Endothelial cell of umbilical vein (primary cell): Measurements from ENCODE around the gene DZIP3. TPM values are rescaled to one million over a fixed set of nuclear protein-coding genes. Genes with fewer than 3 reads are reported as not detected.

Experiments used
- BruUV-seq: library from RNA; stranded (reverse); fragments of 400-500 nt; replicated peaks from 2 replicates; lab custom pipeline; 2021; lab: Mats Ljungman, UMichigan
- CTCF ChIA-PET: fragments of 300-600, 350-600 bp; sonication (Branson Sonifier 250); formaldehyde crosslinking; loops from one replicate; lab custom pipeline; 2021; ENCODE audit warnings: antibody characterized with exemption, inconsistent platforms; lab: Charles Lee
- POLR2A ChIA-PET: fragments of 300-600, 350-600 bp; sonication (Branson Sonifier 250); formaldehyde crosslinking; loops from one replicate; lab custom pipeline; 2021; ENCODE audit warnings: antibody characterized with exemption, inconsistent platforms; lab: Charles Lee
- DNase-seq: peaks from one replicate; pipeline ENCODE4 v3.0.0-alpha.2; 2011; ENCODE audit warnings: low read depth, low spot score
- FAIRE-seq: peaks from 2 replicates; lab custom pipeline; 2011; peaks lifted over from hg19 to GRCh38; lab: Jason Lieb, UNC
- H2AFZ ChIP-seq: 2 replicates; pipeline ENCODE4 v1.6.0; 2012; ENCODE audit warnings: low read depth, low read length, control low read depth, inconsistent platforms
- H3K27ac ChIP-seq: 2 replicates; pipeline ENCODE4 v1.5.1; 2011; ENCODE audit warnings: low read depth, mild to moderate bottlenecking, control low read depth, low read length, moderate library complexity; ENCODE audit not compliant: insufficient read depth
- H3K27me3 ChIP-seq, 2 experiments: 2 replicates each; pipeline versions ENCODE4 v1.6.0 to v1.6.1; 2011; ENCODE audit warnings: low read length in 2 of 2, mixed read lengths in 1 of 2; ENCODE audit not compliant: control insufficient read depth in 2 of 2, insufficient read depth in 2 of 2
- H3K36me3 ChIP-seq, 2 experiments: 2 replicates in 1 of 2; 3 replicates in 1 of 2; pipeline ENCODE4 v1.5.1; 2011; ENCODE audit warnings: low read length in 2 of 2, mild to moderate bottlenecking in 1 of 2, moderate library complexity in 1 of 2; ENCODE audit not compliant: control insufficient read depth in 2 of 2, insufficient read depth in 2 of 2; ENCODE audit errors: extremely low read depth in 1 of 2
- H3K4me1 ChIP-seq: 3 replicates; pipeline ENCODE4 v1.5.1; 2011; ENCODE audit warnings: mild to moderate bottlenecking, low read length; ENCODE audit not compliant: control insufficient read depth, insufficient read depth; ENCODE audit errors: extremely low read depth
- H3K4me2 ChIP-seq: 2 replicates; pipeline ENCODE4 v1.6.1; 2011; ENCODE audit warnings: low read length, control low read depth, mixed read lengths; ENCODE audit not compliant: insufficient read depth
- H3K4me3 ChIP-seq, 3 experiments: fragments of 200-600 bp in 1 of 3; sonication (generic), shearing (Covaris generic) in 1 of 3; replicated peaks in 1 of 3; 2 replicates each; pipeline ENCODE4 v1.5.1; 2011 to 2016; ENCODE audit warnings: control low read depth in 3 of 3, low read length in 3 of 3, mild to moderate bottlenecking in 2 of 3, inconsistent platforms in 1 of 3, low read depth in 1 of 3, moderate library complexity in 1 of 3; ENCODE audit not compliant: insufficient read depth in 1 of 3
- H3K79me2 ChIP-seq: 2 replicates; pipeline ENCODE4 v1.6.0; 2012; ENCODE audit warnings: low read length, inconsistent platforms; ENCODE audit not compliant: control insufficient read depth, insufficient read depth
- H3K9ac ChIP-seq: replicated peaks from 2 replicates; pipeline ENCODE3; 2011; ENCODE audit warnings: low read length, control low read depth; ENCODE audit not compliant: insufficient read depth; ENCODE audit errors: extremely low read depth
- H3K9me1 ChIP-seq: replicated peaks from 3 replicates; pipeline ENCODE4 v1.6.0; 2011; ENCODE audit warnings: mild to moderate bottlenecking, low read length; ENCODE audit not compliant: control insufficient read depth, insufficient read depth; ENCODE audit errors: extremely low read depth
- H3K9me3 ChIP-seq: replicated peaks from 2 replicates; pipeline ENCODE4 v1.5.1; 2012; ENCODE audit warnings: low read length, inconsistent platforms; ENCODE audit not compliant: control insufficient read depth, insufficient read depth
- H4K20me1 ChIP-seq: replicated peaks from 2 replicates; pipeline ENCODE3; 2011; ENCODE audit warnings: mild to moderate bottlenecking, low read length; ENCODE audit not compliant: control insufficient read depth, insufficient read depth; ENCODE audit errors: extremely low read depth
- CTCF ChIP-seq, 2 donors: IDR thresholded peaks; 1 replicate in 1 of 2; 2 replicates in 1 of 2; pipeline ENCODE4 v1.5.1; 2011; ENCODE audit warnings: low read length in 2 of 2, mild to moderate bottlenecking in 2 of 2, moderate library complexity in 2 of 2, control low read depth in 1 of 2, inconsistent platforms in 1 of 2, low read depth in 1 of 2; ENCODE audit not compliant: insufficient read depth in 1 of 2; ENCODE audit errors: extremely low read depth in 1 of 2
- EZH2 ChIP-seq: IDR thresholded peaks from 2 replicates; pipeline ENCODE4 v1.6.1; 2012; ENCODE audit warnings: borderline replicate concordance, low read depth, mild to moderate bottlenecking, moderate library complexity, low read length, inconsistent platforms; ENCODE audit not compliant: severe bottlenecking
- FOS ChIP-seq: IDR thresholded peaks from 2 replicates; pipeline ENCODE4 v1.6.1; 2011; ENCODE audit warnings: mild to moderate bottlenecking, low read length, moderate library complexity, borderline replicate concordance; ENCODE audit not compliant: insufficient read depth
- GATA2 ChIP-seq: IDR thresholded peaks from 2 replicates; pipeline ENCODE4 v1.7.0; 2011; ENCODE audit warnings: low read depth, mild to moderate bottlenecking, moderate library complexity, mixed read lengths, low read length; ENCODE audit not compliant: insufficient read length, insufficient read depth
- JUN ChIP-seq: IDR thresholded peaks from 2 replicates; pipeline ENCODE4 v1.6.1; 2011; ENCODE audit warnings: borderline replicate concordance, low read depth; ENCODE audit not compliant: insufficient read length, insufficient read depth
- MAX ChIP-seq: IDR thresholded peaks from 2 replicates; pipeline ENCODE4 v1.6.1; 2011; ENCODE audit not compliant: insufficient read depth, insufficient read length
- MYC ChIP-seq: IDR thresholded peaks from one replicate; pipeline ENCODE4 v1.6.1; 2011; ENCODE audit warnings: mild to moderate bottlenecking, low read depth, low read length
- POLR2A ChIP-seq: IDR thresholded peaks from 2 replicates; pipeline ENCODE4 v1.6.1; 2012; ENCODE audit warnings: low read depth, mild to moderate bottlenecking, control low read depth, low read length
- POLR2AphosphoS5 ChIP-seq: IDR thresholded peaks from 2 replicates; pipeline ENCODE4 v1.6.1; 2012; ENCODE audit warnings: low read depth, mild to moderate bottlenecking, control low read depth, low read length, moderate library complexity; ENCODE audit not compliant: insufficient read depth
- dilution Hi-C: fragments of 300-500 bp; cut with MboI; formaldehyde crosslinking; loops from one replicate; pipeline ENCODE4 v1.15.0; 2019; ENCODE audit warnings: low sequenced_read_pairs; ENCODE audit not compliant: extremely low pct_ligation_motif_present
- intact Hi-C: fragments of 100-400 bp; cut with micrococcal nuclease; formaldehyde crosslinking; loops from one replicate; pipeline ENCODE4 v1.10.0; 2022
- polyA plus RNA-seq, 4 experiments: library from polyadenylated mRNA; depleted of rRNA in 3 of 4; stranded (reverse) in 3 of 4; unstranded in 1 of 4; fragments of >200 nt; gene quantifications; 2 replicates each; pipeline versions ENCODE4 v1.2.1 to v1.2.3, GENCODE V29; 2011 to 2012; ENCODE audit warnings: missing spikeins in 1 of 4
- total RNA-seq: library from RNA; stranded (reverse); gene quantifications from 2 replicates; pipeline ENCODE4 v1.2.3, GENCODE V29; 2021

Gene DZIP3
- total and polyA plus RNA-seq, 2 donors (not counting 3 experiments of a cell fraction or from before 2014, with no cell fraction given), result 1.9 to 6.5 TPM

GRCh38 chr3:108565506-108565905 lies 24.0 kb upstream of the DZIP3 start:
- peaks cover 13% of the 10 kb centered on the region for H3K4me1 ChIP-seq
- H3K9ac ChIP-seq, result no peak overlapping the region
- no peak overlapping the region for H3K27ac ChIP-seq
- POLR2A ChIA-PET, result no interaction called here
- peaks cover 0 to 2% of the 10 kb centered on the region in 2 experiments for H3K36me3 ChIP-seq
- intact Hi-C loops, result no loop called here
- no peak for FAIRE-seq
- dilution Hi-C loops, result no loop called here
- no peak overlapping the region for H3K4me2 ChIP-seq
- no peaks in the 10 kb centered on the region for H4K20me1 ChIP-seq
- no peaks in the 10 kb centered on the region for H3K27me3 ChIP-seq
- no TSS peak for BruUV-seq
- CTCF ChIA-PET, result interaction anchor here (0.9 to 6.5 kb wide), 3 partner anchors 10 to 23 kb away, joined by 3 to 38 read pairs (median 4); no protein-coding TSS in a partner anchor
- H3K9me3 ChIP-seq, result no peaks in the 10 kb centered on the region
- H3K79me2 ChIP-seq, result no peaks in the 10 kb centered on the region
- TF ChIP-seq GATA2 (no peak), MYC (no peak), FOS (no peak), EZH2 (no peak)
- no peak overlapping the region for H2AFZ ChIP-seq
- H3K9me1 ChIP-seq, result no peaks in the 10 kb centered on the region
- H3K4me3 ChIP-seq, result no peak overlapping the region
- DNase-seq, result no peak

GRCh38 chr3:108566599-108566998 lies 22.9 kb upstream of the DZIP3 start:
- Histone ChIP-seq H3K4me3 (no peak overlapping the region), H3K36me3 (peaks cover 0 to 2% of the 10 kb centered on the region in 2 experiments), H3K27ac (no peak overlapping the region), H3K79me2 (no peaks in the 10 kb centered on the region), H2AFZ (no peak overlapping the region), H3K9ac (no peak overlapping the region), H3K9me3 (no peaks in the 10 kb centered on the region), H4K20me1 (no peaks in the 10 kb centered on the region), H3K9me1 (no peaks in the 10 kb centered on the region), H3K27me3 (no peaks in the 10 kb centered on the region), H3K4me2 (no peak overlapping the region), H3K4me1 (peaks cover 13% of the 10 kb centered on the region)
- intact Hi-C loops, result no loop called here
- DNase-seq (no peak), FAIRE-seq (no peak)
- TF ChIP-seq FOS (no peak), CTCF (IDR thresholded peaks at IDR 0.05; ENCODE audit: extremely low read depth in 1 of 2, insufficient read depth in 1 of 2, low read depth in 1 of 2, low read length in 2 of 2) (no peak), GATA2 (no peak), POLR2A (no peak), POLR2AphosphoS5 (no peak), MAX (no peak), JUN (no peak), MYC (no peak), EZH2 (no peak)
- dilution Hi-C loops, result no loop called here
- ChIA-PET CTCF (interaction anchor here (1.8 to 6.5 kb wide), 2 partner anchors 11 to 14 kb away, joined by 5 to 38 read pairs; no protein-coding TSS in a partner anchor), POLR2A (no interaction called here)
- BruUV-seq, result no TSS peak
